Sigmoid colon (tissue), 7 donors: ENCODE measurements around the gene FCMR. TPM values are rescaled to one million over a fixed set of nuclear protein-coding genes. Genes with fewer than 3 reads are reported as not detected.

Experiments
- DNase-seq: peaks from one replicate; pipeline ENCODE4 v3.0.0-alpha.2; 2019
- H3K27ac ChIP-seq, 4 donors: fragments of 200-600 bp; sonication (generic); one replicate each; pipeline ENCODE4 v1.5.1; 2016 to 2019; ENCODE audit warnings: mild to moderate bottlenecking in 1 of 4
- H3K27me3 ChIP-seq, 3 donors: fragments of 200-600 bp; sonication (generic); one replicate each; pipeline ENCODE4 v1.5.1; 2019; ENCODE audit warnings: mild to moderate bottlenecking in 1 of 3
- H3K36me3 ChIP-seq, 4 donors: fragments of 200-600 bp; sonication (generic); one replicate each; pipeline ENCODE4 v1.5.1; 2016 to 2019
- H3K4me1 ChIP-seq, 4 donors: fragments of 200-600 bp; sonication (generic); one replicate each; pipeline ENCODE4 v1.5.1; 2017 to 2019
- H3K4me3 ChIP-seq, 4 donors: fragments of 200-600 bp; sonication (generic); one replicate each; pipeline ENCODE4 v1.5.1; 2017 to 2019; ENCODE audit warnings: mild to moderate bottlenecking in 2 of 4, moderate library complexity in 1 of 4
- H3K9me3 ChIP-seq, 4 donors: fragments of 200-600 bp in 3 of 4; sonication (generic) in 3 of 4; one replicate each; pipeline versions ENCODE4 v1.5.1 to v1.6.1; 2013 to 2019
- CTCF ChIP-seq, 4 experiments: fragments of 450-650 bp in 3 of 4; fragments of 200-600 bp in 1 of 4; IDR thresholded peaks; one replicate each; pipeline ENCODE4 v1.5.1; 2016 to 2019; ENCODE audit warnings: antibody characterized with exemption in 4 of 4, mild to moderate bottlenecking in 3 of 4, moderate library complexity in 2 of 4
- EP300 ChIP-seq, 4 donors: sonication (generic); formaldehyde crosslinking; IDR thresholded peaks; one replicate each; pipeline ENCODE4 v1.6.1; 2017; ENCODE audit warnings: antibody characterized with exemption in 4 of 4
- POLR2A ChIP-seq, 2 donors: fragments of 450-650 bp; IDR thresholded peaks; one replicate each; pipeline ENCODE4 v1.6.1; 2016; ENCODE audit warnings: antibody characterized with exemption in 2 of 2, mild to moderate bottlenecking in 2 of 2, moderate library complexity in 2 of 2
- POLR2AphosphoS5 ChIP-seq, 4 donors: sonication (generic); formaldehyde crosslinking; IDR thresholded peaks; one replicate each; pipeline ENCODE4 v1.6.1; 2017; ENCODE audit warnings: antibody characterized with exemption in 4 of 4
- WGBS, 2 donors: extraction: QIAGEN DNeasy Blood & Tissue Kit; methylation state at CpG; one replicate each; pipeline ENCODE4 v1.1.7; 2013; 5-methylcytosine and 5-hydroxymethylcytosine counted together
- intact Hi-C: fragments of 100-400 bp; cut with DNase I; formaldehyde crosslinking; loops from one replicate; pipeline ENCODE4 v1.15.1; 2023
- polyA plus RNA-seq, 3 donors: library from polyadenylated mRNA; stranded (reverse); fragments of 200-250 nt; gene quantifications; one replicate each; pipeline ENCODE4 v1.2.3, GENCODE V29; 2013
- total RNA-seq, 4 donors: library from RNA; depleted of rRNA; stranded (reverse); fragments of >200 nt; gene quantifications; one replicate each; pipeline ENCODE4 v1.1.0, GENCODE V29; 2016
- donor health status: healthy with polysubstance abuse.
- donor health status: Bipolar disorder and iron deficiency.
- donor health status: healthy.

The FCMR gene
- total RNA-seq (1 to 10 TPM in 2 of 4 donors, under 1 TPM in 1, not detected in 1; 0.49 to 1.5 (median 1.1) TPM), polyA plus RNA-seq (100 to 1,000 TPM in 1 of 3 donors, 1 to 10 TPM in 2; 1.8 to 111 (median 3.5) TPM)

- 33 to 63% methylated on average over 7 of the region's 7 CpGs for WGBS, 2 donors
- TF ChIP-seq POLR2A (IDR thresholded peaks at IDR 0.05) (no peak), CTCF (IDR thresholded peaks at IDR 0.05) (no peak), EP300 (IDR thresholded peaks at IDR 0.05) (peak in 1 of 4 donors; percentile 33), POLR2AphosphoS5 (IDR thresholded peaks at IDR 0.05) (peak in 1 of 4 donors; percentile 41)
- H3K27ac ChIP-seq = peak within 1 kb of the TSS in 1 of 4 donors; percentile 2
- DNase-seq = no peak
- no peaks in the 10 kb centered on the region for H3K27me3 ChIP-seq
- H3K36me3 ChIP-seq = no peaks in the 10 kb centered on the region
- intact Hi-C loops = no loop called here
- H3K4me3 ChIP-seq = no peak within 1 kb of the TSS
- H3K9me3 ChIP-seq = no peaks in the 10 kb centered on the region
- H3K4me1 ChIP-seq = no peaks in the 10 kb centered on the region
These were observed at the start of gene FCMR for GRCh38 chr1:206921772-206922265. FCMR (minus strand) TSS chr1:206921941; CDS start chr1:206921854, 87 bp downstream.

- WGBS, 2 donors = 52 to 78% methylated on average over 2 of the region's 2 CpGs
- H3K27me3 ChIP-seq = no peaks in the 10 kb centered on the region
- intact Hi-C loops = no loop called here
- H3K4me1 ChIP-seq = no peaks in the 10 kb centered on the region
- no peaks in the 10 kb centered on the region for H3K9me3 ChIP-seq
- no peak overlapping the region for H3K27ac ChIP-seq
- no peak for DNase-seq
- TF ChIP-seq POLR2AphosphoS5 (IDR thresholded peaks at IDR 0.05) (no peak), EP300 (IDR thresholded peaks at IDR 0.05) (no peak), POLR2A (IDR thresholded peaks at IDR 0.05) (no peak), CTCF (IDR thresholded peaks at IDR 0.05) (no peak)
- no peak overlapping the region for H3K4me3 ChIP-seq
- no peaks in the 10 kb centered on the region for H3K36me3 ChIP-seq
These were observed 49.4 kb upstream of the FCMR start for GRCh38 chr1:206971029-206971655.

GRCh38 chr1:206970446-206970845, 48.7 kb upstream of the FCMR start, which contains the start of gene FCAMR:
FCAMR (minus strand) TSS chr1:206970460; CDS start chr1:206970125, 335 bp downstream.
- intact Hi-C loops = no loop called here
- 77% methylated on average over 2 of the region's 2 CpGs for WGBS, 2 donors
- Histone ChIP-seq H3K4me1 (no peaks in the 10 kb centered on the region), H3K27me3 (no peaks in the 10 kb centered on the region), H3K36me3 (no peaks in the 10 kb centered on the region), H3K27ac (no peak within 1 kb of the TSS), H3K9me3 (no peaks in the 10 kb centered on the region), H3K4me3 (no peak within 1 kb of the TSS)
- TF ChIP-seq POLR2A (IDR thresholded peaks at IDR 0.05) (no peak), CTCF (IDR thresholded peaks at IDR 0.05) (no peak), POLR2AphosphoS5 (IDR thresholded peaks at IDR 0.05) (no peak), EP300 (IDR thresholded peaks at IDR 0.05) (no peak)
- DNase-seq = no peak

- Histone ChIP-seq H3K4me1 (no peaks in the 10 kb centered on the region), H3K27me3 (no peaks in the 10 kb centered on the region), H3K4me3 (no peak overlapping the region), H3K36me3 (no peaks in the 10 kb centered on the region), H3K27ac (no peak overlapping the region), H3K9me3 (no peaks in the 10 kb centered on the region)
- intact Hi-C loops = no loop called here
- 14 to 51% methylated on average over 5 of the region's 5 CpGs for WGBS, 2 donors
- DNase-seq = no peak
- TF ChIP-seq POLR2AphosphoS5 (IDR thresholded peaks at IDR 0.05) = no peak
- TF ChIP-seq POLR2A (IDR thresholded peaks at IDR 0.05) = no peak
- TF ChIP-seq CTCF (IDR thresholded peaks at IDR 0.05) = no peak
- no peak for TF ChIP-seq EP300 (IDR thresholded peaks at IDR 0.05)
These were observed 47.3 kb upstream of the FCMR start for GRCh38 chr1:206969090-206969489.
